H1 (cell line): ENCODE measurements around the gene CEP72. TPM values are rescaled to one million over a fixed set of nuclear protein-coding genes. Genes with fewer than 3 reads are reported as not detected.

Experiments used
- CTCF ChIA-PET: fragments of 300-600 bp; sonication (Branson Sonifier 250); formaldehyde crosslinking; loops from one replicate; lab custom pipeline; 2021; ENCODE audit not compliant: partially characterized antibody; lab: Charles Lee
- POLR2A ChIA-PET: fragments of 300-600 bp; sonication (Branson Sonifier 250); formaldehyde crosslinking; loops from one replicate; lab custom pipeline; 2021; ENCODE audit warnings: inconsistent platforms; ENCODE audit not compliant: partially characterized antibody; lab: Charles Lee
- DNase-seq, 2 experiments: peaks; one replicate each; pipeline versions ENCODE4 v3.0.0 to v3.0.0-alpha.2; 2010 to 2022; ENCODE audit warnings: low spot score in 2 of 2, low read depth in 1 of 2, mixed read lengths in 1 of 2
- FAIRE-seq: peaks from 2 replicates; lab custom pipeline; 2011; peaks lifted over from hg19 to GRCh38; lab: Jason Lieb, UNC
- H2AFZ ChIP-seq: 2 replicates; pipeline ENCODE4 v1.8.1; 2012; ENCODE audit warnings: low read length, inconsistent platforms
- H2AK5ac ChIP-seq: 2 replicates; pipeline ENCODE4 v1.6.1; 2013; ENCODE audit warnings: low read depth, low read length
- H2BK120ac ChIP-seq: replicated peaks from 2 replicates; pipeline ENCODE3; 2013; ENCODE audit warnings: low read depth, low read length, inconsistent platforms
- H2BK12ac ChIP-seq: 2 replicates; pipeline ENCODE4 v1.6.1; 2013; ENCODE audit warnings: low read depth, low read length
- H2BK15ac ChIP-seq: 2 replicates; pipeline ENCODE4 v1.6.1; 2013; ENCODE audit warnings: low read length
- H2BK20ac ChIP-seq: 2 replicates; pipeline ENCODE4 v1.6.1; 2013; ENCODE audit warnings: low read length
- H2BK5ac ChIP-seq: 2 replicates; pipeline ENCODE4 v1.6.1; 2013; ENCODE audit warnings: low read depth, low read length
- H3K14ac ChIP-seq: 2 replicates; pipeline ENCODE4 v1.6.1; 2013; ENCODE audit warnings: inconsistent platforms; ENCODE audit not compliant: insufficient read length
- H3K18ac ChIP-seq: 2 replicates; pipeline ENCODE4 v1.6.1; 2013; ENCODE audit warnings: low read length; ENCODE audit errors: extremely low read depth
- H3K23ac ChIP-seq: 2 replicates; pipeline ENCODE4 v1.6.1; 2013; ENCODE audit warnings: inconsistent platforms; ENCODE audit not compliant: insufficient read length
- H3K23me2 ChIP-seq: 2 replicates; pipeline ENCODE4 v1.6.1; 2013; ENCODE audit warnings: low read depth, low read length
- H3K27ac ChIP-seq: 2 replicates; pipeline ENCODE4 v1.6.1; 2011; ENCODE audit warnings: low read depth, low read length, inconsistent platforms
- H3K27me3 ChIP-seq, 4 experiments: replicated peaks in 1 of 4; 1 replicate in 1 of 4; 2 replicates in 3 of 4; pipeline versions ENCODE4 v1.6.1 to v1.8.1; 2011 to 2013; ENCODE audit warnings: low read length in 3 of 4, mild to moderate bottlenecking in 3 of 4, inconsistent platforms in 2 of 4, mixed read lengths in 2 of 4, moderate library complexity in 1 of 4; ENCODE audit not compliant: control insufficient read depth in 3 of 4, insufficient read depth in 3 of 4; ENCODE audit errors: extremely low read depth in 1 of 4
- H3K36me3 ChIP-seq, 4 experiments: 2 replicates each; pipeline versions ENCODE4 v1.6.1 to v1.8.1; 2011 to 2013; ENCODE audit warnings: mild to moderate bottlenecking in 4 of 4, low read length in 3 of 4, moderate library complexity in 2 of 4, control low read depth in 1 of 4, inconsistent platforms in 1 of 4; ENCODE audit not compliant: insufficient read depth in 4 of 4, control insufficient read depth in 2 of 4
- H3K4ac ChIP-seq: replicated peaks from 2 replicates; pipeline ENCODE3; 2013; ENCODE audit warnings: low read length, low read depth, mixed read lengths, inconsistent platforms; ENCODE audit not compliant: insufficient read length
- H3K4me1 ChIP-seq, 4 experiments: replicated peaks in 1 of 4; 1 replicate in 1 of 4; 2 replicates in 3 of 4; pipeline versions ENCODE4 v1.6.1 to v1.8.1; 2011 to 2013; ENCODE audit warnings: low read length in 3 of 4, inconsistent platforms in 2 of 4, mixed read lengths in 1 of 4; ENCODE audit not compliant: insufficient read depth in 4 of 4, control insufficient read depth in 3 of 4
- H3K4me2 ChIP-seq, 2 experiments: 2 replicates each; pipeline versions ENCODE4 v1.6.1 to v1.8.1; 2011 to 2013; ENCODE audit warnings: low read depth in 2 of 2, low read length in 2 of 2, control low read depth in 1 of 2, inconsistent platforms in 1 of 2, mild to moderate bottlenecking in 1 of 2; ENCODE audit not compliant: insufficient read depth in 1 of 2
- H3K4me3 ChIP-seq, 4 experiments: fragments of 200-600, 300-600 bp in 1 of 4; sonication (generic), shearing (Covaris generic), sonication (Bioruptor Twin) in 1 of 4; 2 replicates each; pipeline versions ENCODE4 v1.5.1 to v1.8.1; 2011 to 2016; ENCODE audit warnings: low read length in 4 of 4, low read depth in 3 of 4, control low read depth in 2 of 4, inconsistent platforms in 2 of 4, mild to moderate bottlenecking in 2 of 4, mixed read lengths in 1 of 4, moderate library complexity in 1 of 4; ENCODE audit not compliant: insufficient read depth in 2 of 4; ENCODE audit errors: extremely low read depth in 1 of 4
- H3K56ac ChIP-seq: replicated peaks from 2 replicates; pipeline ENCODE3; 2013; ENCODE audit warnings: low read depth, mild to moderate bottlenecking, mixed read lengths, low read length, inconsistent platforms; ENCODE audit not compliant: insufficient read length
- H3K79me1 ChIP-seq: 2 replicates; pipeline ENCODE4 v1.6.1; 2013; ENCODE audit warnings: low read depth, low read length, control low read depth
- H3K79me2 ChIP-seq, 2 experiments: 2 replicates each; pipeline versions ENCODE4 v1.6.1 to v1.8.1; 2012 to 2013; ENCODE audit warnings: low read length in 2 of 2, mild to moderate bottlenecking in 2 of 2, inconsistent platforms in 1 of 2; ENCODE audit not compliant: insufficient read depth in 2 of 2, control insufficient read depth in 1 of 2
- H3K9ac ChIP-seq, 4 experiments: replicated peaks in 1 of 4; 1 replicate in 1 of 4; 2 replicates in 3 of 4; pipeline versions ENCODE4 v1.6.1 to v1.8.1; 2011 to 2013; ENCODE audit warnings: low read depth in 3 of 4, low read length in 3 of 4, control low read depth in 2 of 4, mild to moderate bottlenecking in 2 of 4, moderate library complexity in 2 of 4, inconsistent platforms in 1 of 4; ENCODE audit errors: extremely low read depth in 1 of 4
- H3K9me3 ChIP-seq, 2 experiments: 2 replicates each; pipeline versions ENCODE4 v1.6.1 to v1.8.1; 2012 to 2013; ENCODE audit warnings: mild to moderate bottlenecking in 2 of 2, moderate library complexity in 2 of 2, control low read depth in 1 of 2, inconsistent platforms in 1 of 2, low read depth in 1 of 2, low read length in 1 of 2, mixed read lengths in 1 of 2; ENCODE audit not compliant: insufficient read depth in 2 of 2
- H4K20me1 ChIP-seq, 2 experiments: replicated peaks in 1 of 2; 2 replicates each; pipeline versions ENCODE3 to v1.8.1; 2011 to 2013; ENCODE audit warnings: inconsistent platforms in 2 of 2, low read length in 2 of 2, mild to moderate bottlenecking in 1 of 2; ENCODE audit not compliant: insufficient read depth in 2 of 2, control insufficient read depth in 1 of 2
- H4K5ac ChIP-seq: 2 replicates; pipeline ENCODE4 v1.6.1; 2013; ENCODE audit warnings: low read length, low read depth, mixed read lengths, inconsistent platforms; ENCODE audit not compliant: insufficient read length
- H4K8ac ChIP-seq: 2 replicates; pipeline ENCODE4 v1.8.0; 2013; ENCODE audit warnings: mild to moderate bottlenecking, moderate library complexity, low read length, inconsistent platforms; ENCODE audit not compliant: insufficient read depth; ENCODE audit errors: extremely low read depth
- H4K91ac ChIP-seq: replicated peaks from 2 replicates; pipeline ENCODE3; 2013; ENCODE audit warnings: low read length, mixed read lengths, inconsistent platforms; ENCODE audit not compliant: insufficient read length
- EGR1 ChIP-seq: IDR thresholded peaks from 2 replicates; pipeline ENCODE4 v1.6.1; 2011; ENCODE audit warnings: low read depth, low read length, borderline replicate concordance
- HDAC6 ChIP-seq: IDR thresholded peaks from one replicate; pipeline ENCODE4 v1.7.1; 2012; ENCODE audit warnings: low read depth, mild to moderate bottlenecking, inconsistent platforms, low read length, moderate library complexity
- KDM1A ChIP-seq: fragments of 200-600, 300-600 bp; sonication (generic); IDR thresholded peaks from 2 replicates; pipeline ENCODE4 v1.7.1; 2016; ENCODE audit warnings: mild to moderate bottlenecking, low read length, borderline replicate concordance
- MAFK ChIP-seq: IDR thresholded peaks from 2 replicates; pipeline ENCODE4 v1.6.1; 2012; ENCODE audit warnings: low read depth, mild to moderate bottlenecking, improper control_type of control experiment, low read length
- POU5F1 ChIP-seq: IDR thresholded peaks from 2 replicates; pipeline ENCODE4 v1.6.1; 2011; ENCODE audit warnings: low read depth, mild to moderate bottlenecking, low read length, moderate library complexity
- SP1 ChIP-seq: IDR thresholded peaks from 2 replicates; pipeline ENCODE4 v1.6.1; 2011; ENCODE audit warnings: low read depth, low read length
- SP4 ChIP-seq: IDR thresholded peaks from 2 replicates; pipeline ENCODE4 v1.6.1; 2012; ENCODE audit warnings: low read length, inconsistent platforms
- SUZ12 ChIP-seq: fragments of 200-600 bp; sonication (generic); IDR thresholded peaks from 2 replicates; pipeline ENCODE4 v1.6.1; 2012; ENCODE audit warnings: mild to moderate bottlenecking, inconsistent platforms, low read length, moderate library complexity, mixed read lengths
- WGBS, 2 experiments: shearing (Covaris generic) in 1 of 2; methylation state at CpG; one replicate each; pipeline versions ENCODE4 v1.1.6 to v1.1.7; 2013 to 2015; ENCODE audit warnings: low lambda C conversion rate in 2 of 2, mixed read lengths in 2 of 2, inconsistent platforms in 1 of 2, low coverage in 1 of 2, missing lambda C conversion rate in 1 of 2; ENCODE audit not compliant: insufficient replicate concordance in 2 of 2, insufficient coverage in 1 of 2, insufficient read length in 1 of 2; ENCODE audit errors: extremely low coverage in 1 of 2, missing lambda C conversion rate in 1 of 2; 5-methylcytosine and 5-hydroxymethylcytosine counted together
- polyA plus RNA-seq, 7 experiments: library from polyadenylated mRNA; depleted of rRNA in 3 of 7; stranded (reverse) in 5 of 7; unstranded in 2 of 7; fragments of >200 nt in 5 of 7; fragments of 200-250 nt in 2 of 7; gene quantifications; 1 replicate in 5 of 7; 2 replicates in 1 of 7; 4 replicates in 1 of 7; pipeline versions ENCODE4 v1.2.1 to v1.2.3, GENCODE V29; 2011 to 2013; ENCODE audit warnings: missing spikeins in 2 of 7, mixed read lengths in 2 of 7
- total RNA-seq: library from RNA; stranded (reverse); fragmentation: NEBNext Ultra II Directional; extraction: Animal tissue kit (Norgen Biotek cat#: 25700); gene quantifications from 2 replicates; pipeline ENCODE4 v1.2.1, GENCODE V29; 2021

CEP72 gene
- total and polyA plus RNA-seq, 2 of the 8 experiments (the other 6 are each of a cell fraction or from before 2014, with no cell fraction given) = 13.1 to 19.6 TPM

GRCh38 chr5:637581-638450, 25.7 kb downstream of the CEP72 start:
- H3K4ac ChIP-seq = no peak overlapping the region
- H3K9ac ChIP-seq = no peak overlapping the region
- H2BK15ac ChIP-seq = no peak overlapping the region
- no peak overlapping the region for H2BK5ac ChIP-seq
- no peak overlapping the region for H2BK12ac ChIP-seq
- no peaks in the 10 kb centered on the region for H3K79me1 ChIP-seq
- H4K20me1 ChIP-seq = peaks cover 5 to 14% of the 10 kb centered on the region in 2 experiments
- H2AFZ ChIP-seq = no peak overlapping the region
- no peak overlapping the region for H3K56ac ChIP-seq
- no peaks in the 10 kb centered on the region for H3K79me2 ChIP-seq
- no peaks in the 10 kb centered on the region for H3K9me3 ChIP-seq
- TF ChIP-seq EGR1 = no peak
- no peak for TF ChIP-seq HDAC6
- no peak for TF ChIP-seq POU5F1
- TF ChIP-seq SP1 = no peak
- no peak for TF ChIP-seq MAFK
- TF ChIP-seq KDM1A = no peak
- no peak for TF ChIP-seq SUZ12
- no peak for TF ChIP-seq SP4
- no peak overlapping the region for H2AK5ac ChIP-seq
- no peaks in the 10 kb centered on the region for H3K27me3 ChIP-seq
- no peak overlapping the region for H3K23ac ChIP-seq
- no peak overlapping the region for H4K91ac ChIP-seq
- no peak overlapping the region for H2BK120ac ChIP-seq
- peaks cover 21 to 47% (median 40%) of the 10 kb centered on the region in 4 experiments; a peak in 7 of 8 replicates for H3K36me3 ChIP-seq
- FAIRE-seq (no peak), DNase-seq (peak in 1 of 2 experiments; percentile 38)
- H2BK20ac ChIP-seq = no peak overlapping the region
- POLR2A ChIA-PET = interaction anchor here (1.3 kb wide), 2 partner anchors 15 to 16 kb away, joined by 3 to 4 read pairs; no protein-coding TSS in a partner anchor
- no peak overlapping the region for H3K4me2 ChIP-seq
- no peak overlapping the region for H4K5ac ChIP-seq
- H3K4me1 ChIP-seq = no peaks in the 10 kb centered on the region
- H3K4me3 ChIP-seq = no peak overlapping the region
- no peak overlapping the region for H3K27ac ChIP-seq
- no peaks in the 10 kb centered on the region for H3K23me2 ChIP-seq
- H3K18ac ChIP-seq = no peak overlapping the region
- H4K8ac ChIP-seq = no peak overlapping the region
- H3K14ac ChIP-seq = no peak overlapping the region
- CTCF ChIA-PET = no interaction called here
- WGBS, 2 experiments = 93% methylated on average over 40 of the region's 42 CpGs; no CpG with 5 or more reads in 1 of the 2 experiments
